TTC549 (cell line): Measurements from ENCODE around the gene ZBTB12.
"Not testable (repeated sequence)": the region's sequence is repeated elsewhere in the genome, so short reads cannot be mapped to it uniquely, and the experiment has no call there.

Experiments
- FAIRE-seq: peaks from 2 replicates; lab custom pipeline; 2012; peaks lifted over from hg19 to GRCh38; lab: Jason Lieb, UNC

ZBTB12 gene

DNA sequence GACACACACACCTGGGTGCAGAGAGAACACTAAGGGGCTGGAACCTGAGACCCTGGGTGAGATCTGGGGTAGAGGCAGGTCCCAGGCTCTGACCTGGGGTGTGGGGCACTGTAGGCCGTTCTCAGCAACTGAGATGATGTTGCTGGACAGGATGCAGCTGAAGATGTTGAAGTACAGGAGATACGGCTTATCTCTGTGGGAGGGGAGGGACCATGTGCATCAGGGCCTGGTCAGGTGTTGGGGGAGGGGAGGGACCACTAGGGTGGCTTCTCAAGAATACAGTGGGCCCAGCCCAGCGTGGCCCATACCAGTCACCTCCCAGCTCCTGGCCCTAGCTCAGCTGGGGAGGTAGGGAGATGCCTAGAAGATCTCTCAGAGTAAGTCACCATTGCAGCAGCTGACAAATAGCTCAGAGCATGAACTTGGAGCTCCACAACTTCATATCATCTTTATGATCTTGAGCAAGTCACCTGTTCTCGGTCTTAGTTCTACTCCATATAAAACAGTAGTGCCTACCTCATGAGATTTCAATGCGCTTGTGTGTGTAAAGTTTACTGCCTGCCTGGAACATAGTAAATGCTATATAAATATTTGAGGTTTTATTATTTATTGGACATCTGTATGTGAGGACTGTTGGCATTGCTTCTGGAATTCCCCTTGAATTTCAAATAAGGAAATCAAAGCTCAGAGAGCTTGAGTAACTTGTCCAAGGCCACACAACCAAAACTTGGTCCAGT is 26.9 kb downstream of the ZBTB12 start:
- no peak for FAIRE-seq

DNA sequence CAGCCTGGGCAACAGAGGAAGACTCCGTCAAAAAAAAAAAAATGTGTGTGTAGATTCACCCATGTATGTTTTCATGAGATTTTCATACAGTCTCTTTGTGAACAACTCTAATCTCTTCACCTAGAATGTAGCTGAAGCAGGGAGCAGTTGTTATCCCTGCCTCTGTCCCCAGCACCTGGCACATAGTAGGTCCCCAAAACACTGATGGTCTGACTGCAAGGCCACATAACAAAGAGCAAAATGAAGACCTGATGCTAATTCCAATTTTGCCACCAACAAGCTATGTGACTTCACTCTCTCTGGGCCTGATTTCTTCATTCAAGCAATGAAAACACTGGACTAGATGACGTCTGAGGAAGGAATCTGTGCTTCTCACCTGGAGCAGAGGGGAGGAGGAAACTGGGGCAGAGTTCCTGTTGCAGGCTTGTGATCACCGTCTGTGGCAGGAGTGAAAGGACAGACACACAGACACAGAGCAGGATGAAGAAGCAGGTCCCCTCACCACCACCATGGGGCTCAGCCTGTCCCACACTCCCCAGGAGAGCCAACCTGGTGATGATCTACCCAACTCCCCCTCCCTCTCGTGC is 27.7 kb downstream of the ZBTB12 start:
- FAIRE-seq: no peak

DNA sequence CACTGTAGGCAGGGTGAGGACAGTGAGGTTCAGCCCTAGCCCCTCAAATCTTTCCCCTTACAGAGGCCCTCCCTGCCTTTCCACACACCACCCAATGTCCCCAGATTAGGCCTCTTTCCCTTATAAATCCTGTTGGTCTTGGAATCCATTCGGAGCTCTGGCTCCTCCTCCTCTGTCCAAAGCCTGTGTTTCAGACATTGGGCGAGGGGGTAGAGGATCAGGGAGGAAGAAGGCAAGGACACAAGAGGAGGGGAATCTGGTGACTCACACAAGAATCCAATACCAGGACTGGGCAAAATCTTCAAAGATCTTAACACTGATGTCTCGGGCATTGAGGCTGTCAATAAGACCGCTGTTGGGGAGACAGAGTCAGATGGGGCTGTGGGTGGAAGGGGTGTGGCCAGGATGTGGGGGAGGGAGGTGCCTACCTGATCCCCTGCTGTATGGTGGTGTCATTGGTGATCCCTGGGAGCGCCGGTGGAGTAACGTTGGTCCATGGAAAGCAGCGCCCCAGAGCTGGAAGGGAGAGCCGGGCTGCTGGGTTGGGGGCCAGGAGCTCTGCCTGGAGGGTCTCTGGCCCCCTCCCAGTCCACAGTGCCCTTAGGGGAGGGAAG is 30.7 kb downstream of the ZBTB12 start:
- no peak for FAIRE-seq

DNA sequence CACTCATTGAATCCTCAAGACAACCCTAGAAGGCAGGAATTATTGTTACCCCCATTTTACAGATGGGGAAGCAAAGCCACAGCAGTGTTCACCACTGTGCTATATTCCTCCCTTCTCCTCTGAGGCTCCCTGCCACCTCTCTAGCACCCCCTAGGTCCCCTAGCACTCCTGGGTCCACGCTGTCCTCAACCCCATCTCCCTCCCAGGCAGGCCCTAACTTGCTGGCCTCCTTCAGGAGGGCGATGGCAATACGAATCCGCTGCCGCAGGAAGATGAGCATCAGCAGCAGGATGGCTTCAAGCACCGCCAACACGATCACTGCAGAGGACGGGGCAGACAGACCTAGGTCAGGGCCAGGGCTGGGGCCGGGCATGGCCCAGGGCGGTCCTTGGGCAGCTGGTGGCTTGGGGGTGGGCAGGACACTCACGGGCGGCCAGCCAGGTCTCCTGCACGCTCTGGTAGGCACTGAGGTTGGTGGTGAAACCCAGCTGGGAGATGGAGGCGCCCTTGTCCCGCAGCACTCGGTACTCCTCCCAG is 31.4 kb downstream of the ZBTB12 start:
- FAIRE-seq: no peak

DNA sequence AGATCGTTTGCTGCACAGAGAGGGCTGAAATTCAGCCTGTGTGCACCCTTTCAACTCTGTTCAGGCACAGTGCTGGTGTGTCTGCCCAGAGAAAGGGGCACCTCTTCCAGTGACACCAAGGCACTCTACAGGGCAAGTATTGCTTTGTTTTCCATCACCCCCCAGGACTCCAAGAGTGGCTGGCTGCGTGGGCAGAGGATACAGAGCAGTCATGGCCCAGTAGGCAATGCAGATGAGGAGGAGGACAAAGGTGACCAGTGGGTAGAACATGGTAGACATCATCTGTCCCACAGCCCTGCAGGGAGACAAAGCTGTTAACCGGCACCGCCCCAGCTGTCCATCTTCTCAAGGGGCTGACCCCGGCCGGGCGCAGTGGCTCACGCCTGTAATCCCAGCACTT is 32.5 kb downstream of the ZBTB12 start:
- FAIRE-seq: no peak

DNA sequence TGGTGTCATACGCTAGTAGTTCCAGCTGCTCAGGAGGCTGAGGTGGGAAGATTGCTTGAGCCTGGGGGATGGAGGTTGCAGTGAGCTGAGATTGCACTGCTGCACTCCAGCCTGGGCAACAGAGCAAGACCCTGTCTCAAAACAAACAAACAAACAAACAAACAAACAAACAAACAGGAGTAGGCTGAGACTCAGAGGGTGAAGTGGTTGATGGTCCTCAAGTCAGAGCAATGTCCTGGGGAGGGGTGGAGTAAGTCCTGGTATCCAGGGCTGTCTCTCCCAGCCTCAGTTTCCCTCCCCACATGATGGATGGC is 33.3 kb downstream of the ZBTB12 start:
- FAIRE-seq: not testable (repeated sequence)

DNA sequence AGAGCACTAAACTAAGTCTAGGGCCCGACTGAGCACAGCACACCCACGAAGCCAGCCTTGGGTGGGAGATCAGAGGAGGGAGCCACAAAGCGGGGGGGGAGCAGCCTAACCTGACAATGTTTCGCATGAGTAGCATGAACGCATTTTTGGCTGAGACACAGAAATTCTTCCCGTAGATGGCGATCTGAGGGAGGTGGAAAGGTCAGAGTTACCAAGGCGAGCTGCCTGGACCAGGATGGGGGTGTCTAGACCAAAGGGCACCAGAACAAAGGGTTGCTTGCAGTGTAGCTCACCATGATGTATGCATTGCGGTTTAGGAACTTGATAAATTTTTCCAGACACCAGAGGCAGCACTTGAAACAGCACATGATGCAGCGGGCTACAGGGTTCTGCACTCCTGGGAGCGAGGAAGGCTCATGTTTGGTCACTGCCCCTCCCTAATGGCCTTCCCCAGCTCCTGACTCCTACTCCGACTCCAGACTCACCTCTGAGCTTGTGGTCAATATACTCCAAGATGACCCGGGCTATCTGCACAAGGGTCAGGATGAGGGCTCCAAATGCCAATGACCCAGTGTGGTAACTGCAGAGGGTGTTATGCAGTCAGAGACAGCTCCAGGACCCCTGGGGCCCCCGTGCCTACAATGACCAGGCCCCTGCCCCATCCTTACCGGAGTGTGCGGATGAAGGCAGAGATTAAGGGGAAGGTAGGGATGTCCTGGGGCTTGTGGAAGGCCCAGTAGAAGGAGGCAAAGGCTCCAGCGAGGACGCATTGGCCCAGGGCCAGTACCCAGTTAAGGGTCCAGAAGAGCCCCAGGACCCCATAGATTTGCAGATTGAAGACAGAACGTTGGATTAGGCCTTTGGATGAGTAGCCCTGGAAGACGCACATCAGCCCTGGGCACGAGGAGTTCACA is 36.4 kb downstream of the ZBTB12 start:
- FAIRE-seq: no peak

DNA sequence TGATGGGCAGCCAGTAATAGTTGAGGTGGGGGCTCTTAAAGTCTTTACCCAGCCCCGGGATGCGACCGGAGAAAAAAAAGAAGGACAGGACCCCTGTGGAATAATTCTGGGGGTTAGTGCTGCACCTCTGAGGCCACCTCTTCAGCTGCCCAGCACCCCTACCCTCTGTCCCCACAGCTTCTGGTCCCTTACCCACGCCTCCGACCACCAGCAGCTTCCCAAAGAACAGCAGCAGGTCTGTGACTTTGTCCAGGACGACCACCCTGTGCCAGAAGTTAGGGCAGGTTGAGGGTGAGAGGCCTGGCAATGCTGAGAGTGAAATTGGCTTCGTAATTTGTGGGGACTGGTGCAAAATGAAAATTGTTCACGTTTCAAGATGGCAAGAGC is 37.1 kb downstream of the ZBTB12 start:
- FAIRE-seq: no peak

DNA sequence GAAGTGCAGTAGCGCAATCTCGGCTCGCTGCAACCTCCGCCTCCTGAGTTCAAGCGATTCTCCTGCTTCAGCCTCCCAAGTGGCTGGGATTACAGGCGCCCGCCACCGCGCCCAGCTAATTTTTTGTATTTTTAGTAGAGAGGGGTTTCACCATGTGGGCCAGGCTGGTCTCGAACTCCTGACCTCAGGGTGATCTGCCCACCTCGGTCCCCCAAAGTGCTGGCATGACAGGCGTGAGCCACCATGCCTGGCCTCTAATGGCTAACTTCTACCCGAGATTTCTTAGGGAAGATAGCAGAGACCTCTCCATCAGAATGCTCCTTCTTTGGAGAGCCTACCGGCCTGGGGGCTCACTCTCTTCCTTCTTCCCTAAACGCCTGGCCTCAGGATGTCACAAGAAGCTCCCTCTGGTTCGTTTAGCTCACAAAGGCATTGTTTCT is 37.7 kb downstream of the ZBTB12 start:
- FAIRE-seq: not testable (repeated sequence)

DNA sequence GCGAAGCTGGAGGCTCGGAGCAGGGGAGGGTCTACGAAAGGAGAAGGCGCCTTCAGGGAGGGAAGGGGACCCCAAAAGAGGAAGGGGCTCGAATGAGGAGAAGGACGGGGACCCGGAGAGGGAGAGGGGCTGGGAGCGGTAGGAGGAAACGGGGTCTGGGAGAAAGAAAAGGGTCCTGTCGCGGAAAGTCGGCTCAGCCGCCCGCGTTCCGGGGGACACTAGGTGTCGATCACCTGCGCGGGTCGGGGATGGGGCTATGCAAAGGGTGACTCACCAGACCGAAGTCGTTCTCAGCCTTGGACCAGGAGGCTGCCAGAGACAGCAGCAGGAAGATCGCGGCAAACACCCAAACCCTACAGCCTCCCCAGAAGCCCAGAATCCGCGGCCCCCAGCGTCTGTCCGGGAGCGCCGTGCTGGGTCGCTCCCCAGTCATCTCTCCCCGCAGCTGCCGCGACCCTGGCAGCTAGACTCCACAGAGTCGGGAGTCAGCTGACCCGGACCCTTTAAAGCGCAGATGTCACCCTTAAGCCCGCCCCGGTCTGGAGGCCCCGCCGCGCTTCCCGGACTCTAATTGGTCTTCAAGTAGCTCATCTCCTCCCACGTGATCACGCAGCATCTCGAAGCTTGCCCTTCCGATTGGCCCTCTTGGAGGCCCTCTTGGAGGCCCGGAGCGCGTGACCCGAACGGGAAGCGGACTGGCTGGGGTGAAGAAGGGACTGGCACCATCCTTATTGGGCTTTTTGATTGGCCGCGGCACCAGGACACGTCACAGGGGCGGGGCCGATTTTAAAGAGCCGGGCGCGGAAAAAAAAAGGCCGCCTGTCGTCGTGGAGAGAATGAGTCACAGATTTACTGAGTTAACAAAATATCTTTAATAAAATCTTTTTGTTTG is 39.3 kb downstream of the ZBTB12 start, which contains the start of gene NEU1:
TSS of gene NEU1 (minus strand) at position 478 of the 892 bp plus-strand sequence. CDS start at position 433, 45 bp downstream.
- FAIRE-seq: peak; percentile 97

DNA sequence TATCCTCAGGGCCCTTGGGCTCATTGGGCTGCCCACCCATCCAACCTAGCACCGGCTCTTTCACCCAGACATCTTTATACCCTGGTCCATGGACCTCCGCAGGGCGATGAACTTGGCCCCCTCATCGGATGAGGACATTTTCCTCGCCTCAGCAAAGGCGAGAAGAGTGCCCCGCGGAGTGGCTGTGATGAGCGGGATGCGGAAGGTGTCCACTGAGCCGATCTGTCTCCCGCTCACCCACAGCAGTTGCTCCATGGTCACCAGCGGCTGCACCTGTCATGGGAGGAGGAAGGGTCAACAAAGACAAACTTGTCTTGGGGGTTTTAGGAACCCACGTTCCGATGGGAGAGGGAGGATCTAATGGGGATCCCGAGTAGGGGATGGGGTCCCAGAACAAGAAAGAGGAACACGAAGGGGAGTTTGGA is 40.0 kb downstream of the ZBTB12 start:
- no peak for FAIRE-seq

DNA sequence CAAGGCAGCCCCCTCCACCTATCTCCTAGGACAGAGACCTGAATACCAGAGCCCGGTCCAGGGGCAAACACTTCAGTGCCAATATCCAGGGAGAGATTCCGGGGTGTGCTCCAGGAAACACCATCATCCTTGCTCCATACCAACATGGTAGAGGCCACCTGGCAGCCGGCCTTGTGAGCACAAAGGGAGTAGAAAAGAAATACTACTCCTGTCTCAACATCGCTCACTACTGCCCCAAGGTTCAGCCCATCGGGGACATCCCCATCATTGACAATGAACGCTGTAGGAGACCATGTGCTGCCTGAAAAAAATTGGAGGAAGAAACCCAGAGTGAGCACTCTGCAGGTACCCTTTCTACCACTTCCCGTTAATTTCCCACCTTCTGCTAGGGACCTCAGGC is 40.7 kb downstream of the ZBTB12 start:
- no peak for FAIRE-seq

DNA sequence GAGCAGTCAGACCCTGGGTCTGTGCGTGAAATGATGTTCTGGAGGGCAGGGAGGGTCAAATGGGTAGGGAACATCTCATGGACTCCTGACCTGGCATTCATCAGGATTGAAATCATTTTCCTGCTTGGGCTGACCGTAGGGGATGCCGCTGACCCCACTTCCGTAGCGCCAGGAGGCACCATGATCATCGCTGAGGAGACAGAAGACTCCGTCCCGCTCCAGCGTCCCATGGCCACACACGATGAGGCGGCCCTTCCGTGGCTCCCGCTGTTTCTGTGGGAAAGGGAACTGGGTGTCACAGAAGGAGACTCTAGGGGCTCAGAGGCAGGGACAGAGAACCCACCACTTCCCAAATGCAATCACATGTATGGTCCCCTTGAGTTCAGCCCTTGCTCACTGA is 41.5 kb downstream of the ZBTB12 start:
- no peak for FAIRE-seq

DNA sequence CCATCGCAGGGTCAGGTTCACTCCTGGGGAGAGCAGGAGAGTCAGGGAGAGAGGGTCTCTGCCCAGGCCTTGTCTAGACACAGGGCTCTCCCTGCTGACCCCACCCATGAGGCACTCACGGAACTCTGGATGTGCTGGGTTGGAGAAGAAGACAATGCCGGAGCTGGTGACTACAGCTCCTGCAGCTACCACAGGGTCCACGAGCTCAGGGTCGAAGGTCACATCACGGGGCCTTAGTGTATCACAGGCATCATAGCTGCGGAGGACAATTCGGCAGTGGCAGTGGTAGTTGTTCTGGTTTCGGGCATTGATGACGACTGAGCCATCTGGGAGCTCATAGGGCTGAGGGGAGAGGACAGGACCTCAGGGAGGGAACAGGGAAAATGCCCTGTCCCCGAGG is 42.0 kb downstream of the ZBTB12 start:
- no peak for FAIRE-seq

DNA sequence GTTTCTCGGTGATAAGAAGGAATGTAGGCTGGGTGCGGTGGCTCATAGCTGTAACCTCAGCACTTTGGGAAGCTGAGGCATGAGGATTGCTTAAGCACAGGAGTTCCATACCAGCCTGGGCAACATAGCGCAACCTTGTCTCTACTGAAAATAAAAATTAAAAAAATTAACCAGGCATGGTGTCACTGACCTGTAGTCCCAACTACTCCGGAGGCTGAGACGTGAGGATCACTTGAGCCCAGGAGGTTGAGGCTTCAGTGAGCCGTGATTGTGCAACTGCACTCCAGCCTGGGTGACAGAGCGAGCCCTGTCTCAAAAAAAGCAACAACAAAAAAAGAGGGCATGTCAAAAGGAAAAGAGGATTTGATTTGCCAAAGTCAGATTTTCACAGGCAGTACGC is 43.2 kb downstream of the ZBTB12 start:
- FAIRE-seq: no peak

DNA sequence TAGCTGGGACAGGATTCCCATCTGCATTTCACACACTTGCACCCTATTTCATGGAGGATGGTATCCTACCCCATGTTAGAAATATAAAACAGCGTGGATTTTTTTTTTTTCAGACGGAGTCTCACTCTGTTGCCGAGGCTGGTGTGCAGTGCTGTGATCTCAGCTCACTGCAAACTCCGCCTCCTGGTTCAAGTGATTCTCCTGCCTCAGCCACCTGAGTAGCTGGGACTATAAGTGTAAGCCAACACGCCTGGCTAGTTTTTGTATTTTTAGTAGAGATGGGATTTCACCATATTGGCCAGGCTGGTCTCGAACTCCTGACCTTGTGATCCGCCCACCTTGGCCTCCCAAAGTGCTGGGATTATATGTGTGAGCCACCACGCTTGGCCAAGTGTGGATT is 44.1 kb downstream of the ZBTB12 start:
- not testable (repeated sequence) for FAIRE-seq

DNA sequence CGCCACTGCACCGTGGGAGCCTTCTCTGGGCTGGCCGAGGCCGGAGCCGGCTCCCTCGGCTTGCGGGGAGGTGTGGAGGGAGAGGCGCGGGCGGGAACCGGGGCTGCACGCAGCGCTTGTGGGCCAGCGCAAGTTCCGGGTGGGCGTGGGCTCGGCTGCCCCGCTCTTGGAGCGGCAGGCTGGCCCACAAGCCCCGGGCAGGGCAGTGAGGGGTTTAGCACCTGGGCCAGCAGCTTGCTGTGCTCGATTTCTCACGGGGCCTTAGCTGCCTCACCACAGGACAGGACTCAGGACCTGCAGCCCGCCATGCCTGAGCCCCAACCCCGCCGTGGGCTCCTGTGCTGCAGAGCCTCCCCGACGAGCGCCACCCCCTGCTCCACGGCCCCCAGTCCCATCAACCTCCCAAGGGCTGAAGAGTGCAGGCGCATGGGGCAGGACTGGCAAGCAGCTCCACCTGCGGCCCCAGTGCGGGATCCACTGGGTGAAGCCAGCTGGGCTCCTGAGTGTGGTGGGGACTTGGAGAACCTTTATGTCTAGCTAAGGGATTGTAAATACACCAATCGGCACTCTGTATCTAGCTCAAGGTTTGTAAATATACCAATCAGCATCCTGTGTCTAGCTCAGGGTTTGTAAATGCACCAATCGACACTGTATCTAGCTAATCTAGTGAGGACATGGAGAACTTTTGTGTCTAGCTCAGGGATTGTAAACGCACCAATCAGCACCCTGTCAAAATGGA is 49.7 kb downstream of the ZBTB12 start:
- not testable (repeated sequence) for FAIRE-seq

DNA sequence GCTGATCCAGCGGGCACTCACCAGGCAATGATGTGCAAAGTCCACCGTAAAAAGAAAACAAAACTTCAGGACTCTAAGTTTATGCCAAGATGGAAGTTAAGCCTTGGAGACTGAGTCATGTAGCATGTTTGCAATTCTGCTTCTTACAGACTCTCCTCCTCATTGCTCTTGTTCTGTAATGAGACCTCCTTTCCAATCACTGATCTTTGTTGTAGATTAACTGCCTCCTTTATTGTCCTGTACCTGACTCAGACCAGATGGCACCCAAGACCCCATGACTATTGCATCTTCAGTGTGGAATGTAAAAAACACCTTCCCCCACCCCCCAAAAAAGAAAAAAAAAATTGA is 50.4 kb downstream of the ZBTB12 start:
- no peak for FAIRE-seq

DNA sequence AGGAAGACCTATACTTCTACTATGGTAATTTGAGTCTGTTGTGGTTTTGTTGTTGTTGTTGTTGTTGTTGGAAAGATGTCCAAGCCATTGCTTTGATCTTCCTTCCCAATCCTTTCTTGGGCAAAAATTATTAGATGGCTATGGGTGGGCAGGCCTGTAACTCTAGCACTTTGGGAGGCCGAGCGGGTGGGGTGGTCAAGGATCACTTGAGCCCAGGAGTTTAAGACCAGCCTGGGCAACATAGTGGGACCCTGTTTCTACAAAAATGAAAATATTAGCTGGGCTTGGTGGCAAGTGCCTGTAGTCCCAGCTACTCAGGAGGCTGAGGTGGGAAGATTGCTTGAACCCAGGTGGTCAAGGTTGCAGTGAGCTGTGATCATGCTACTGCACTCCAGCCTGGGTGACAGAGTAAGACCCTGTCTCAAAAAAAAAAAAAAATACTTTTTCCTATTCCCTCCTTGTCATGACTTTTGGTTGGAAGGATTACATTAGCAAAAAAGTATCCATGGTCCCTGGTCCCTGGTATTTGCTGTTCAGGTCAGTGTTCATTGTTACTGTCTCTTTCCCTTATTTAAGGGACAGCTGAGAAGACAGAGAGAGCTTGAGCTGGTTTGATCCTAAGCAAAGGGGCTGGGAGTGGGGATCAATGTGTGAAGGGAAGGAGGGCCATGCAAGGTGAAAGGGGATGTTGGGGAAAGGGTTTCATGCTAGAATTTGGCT is 51.0 kb downstream of the ZBTB12 start:
- FAIRE-seq: no peak
